ENCODE data around the gene RABGGTA.
"Not testable (repeated sequence)": the region's sequence is repeated elsewhere in the genome, so short reads cannot be mapped to it uniquely, and the experiment has no call there.

Gene RABGGTA

GRCh38 chr14:24260026-24260779, 11.2 kb downstream of the RABGGTA start:
- no peak for DNase-seq

DNA sequence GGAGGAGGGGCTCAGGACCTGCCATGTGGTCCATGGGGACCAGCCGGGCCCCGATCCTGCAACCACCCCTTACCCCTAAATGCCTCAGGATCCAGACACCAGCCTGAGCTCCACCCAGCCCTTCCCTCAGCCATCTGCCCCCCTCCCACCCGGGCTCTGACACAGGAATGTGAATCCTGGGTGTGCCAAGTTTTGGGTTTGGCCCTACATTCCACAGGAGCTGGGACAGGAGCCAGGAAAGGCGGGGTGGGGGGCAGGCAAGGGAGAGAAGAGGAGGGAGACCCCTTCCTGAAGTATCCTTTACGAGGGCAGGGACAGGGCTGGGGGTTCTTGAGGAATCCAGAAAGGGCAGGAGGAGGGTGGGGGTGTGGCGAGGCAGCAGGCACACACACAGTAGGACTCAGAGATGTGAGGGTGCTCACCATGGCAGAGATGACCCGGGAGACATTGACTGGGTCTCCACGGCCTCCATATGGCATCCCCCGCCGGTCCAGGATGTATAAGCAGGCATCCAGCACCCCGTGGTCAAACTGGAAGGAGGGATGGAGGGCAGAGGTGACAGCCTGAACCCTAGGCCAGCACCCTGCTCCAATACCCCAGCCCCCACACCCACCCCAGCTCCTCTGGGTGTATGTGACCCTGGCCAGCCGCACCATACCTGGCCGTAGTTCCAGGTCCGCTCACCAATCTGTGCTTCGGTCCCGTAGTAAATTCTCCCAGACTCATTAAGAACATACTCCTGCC, 11.9 kb downstream of the RABGGTA start:
- peak; percentile 76 for DNase-seq

GRCh38 chr14:24258548-24259265, 12.7 kb downstream of the RABGGTA start:
- no peak for DNase-seq

GRCh38 chr14:24258119-24258518, 13.3 kb downstream of the RABGGTA start:
- no peak for DNase-seq

DNA sequence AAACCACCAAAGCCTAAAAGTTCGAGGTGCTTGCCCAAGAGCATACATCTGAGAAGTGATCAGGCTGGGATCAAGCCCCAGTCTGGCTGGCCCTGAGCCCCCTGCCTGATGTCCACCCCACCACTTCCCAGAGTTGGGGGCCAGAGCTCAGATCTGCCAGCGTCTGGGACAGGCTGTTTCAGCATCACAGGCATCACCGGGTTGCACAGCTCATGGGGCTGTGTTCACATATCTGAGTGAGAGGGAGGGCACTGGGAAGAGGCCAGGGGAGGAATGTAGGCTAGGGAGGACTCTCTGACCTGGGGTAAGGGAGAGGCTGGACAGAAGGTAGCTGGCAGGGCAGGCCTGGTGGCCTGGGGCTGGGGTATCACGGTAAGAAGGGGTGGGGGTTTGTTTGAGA, 14.4 kb downstream of the RABGGTA start:
- no peak for DNase-seq

GRCh38 chr14:24255931-24256711, 15.3 kb downstream of the RABGGTA start:
- no peak for DNase-seq

DNA sequence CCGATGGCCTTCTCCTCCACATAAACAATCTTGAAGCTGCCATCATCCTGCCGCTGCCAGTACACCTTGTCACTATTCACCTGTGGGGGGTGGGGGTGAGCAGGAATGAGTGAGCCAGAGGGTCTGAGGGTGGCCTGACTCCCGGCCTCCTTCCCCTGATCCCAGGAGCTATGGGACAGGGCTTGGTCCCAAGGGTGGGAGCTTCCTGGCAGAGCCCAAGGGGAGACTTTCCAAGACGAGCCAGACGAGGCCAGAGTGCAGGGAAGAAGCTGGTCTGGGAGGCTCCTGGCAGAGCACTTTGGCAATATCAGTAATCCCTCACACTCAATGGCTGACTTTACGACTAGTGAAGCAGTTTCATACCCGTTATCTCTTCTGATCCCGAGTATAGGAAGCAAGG, 16.0 kb downstream of the RABGGTA start:
- no peak for DNase-seq

DNA sequence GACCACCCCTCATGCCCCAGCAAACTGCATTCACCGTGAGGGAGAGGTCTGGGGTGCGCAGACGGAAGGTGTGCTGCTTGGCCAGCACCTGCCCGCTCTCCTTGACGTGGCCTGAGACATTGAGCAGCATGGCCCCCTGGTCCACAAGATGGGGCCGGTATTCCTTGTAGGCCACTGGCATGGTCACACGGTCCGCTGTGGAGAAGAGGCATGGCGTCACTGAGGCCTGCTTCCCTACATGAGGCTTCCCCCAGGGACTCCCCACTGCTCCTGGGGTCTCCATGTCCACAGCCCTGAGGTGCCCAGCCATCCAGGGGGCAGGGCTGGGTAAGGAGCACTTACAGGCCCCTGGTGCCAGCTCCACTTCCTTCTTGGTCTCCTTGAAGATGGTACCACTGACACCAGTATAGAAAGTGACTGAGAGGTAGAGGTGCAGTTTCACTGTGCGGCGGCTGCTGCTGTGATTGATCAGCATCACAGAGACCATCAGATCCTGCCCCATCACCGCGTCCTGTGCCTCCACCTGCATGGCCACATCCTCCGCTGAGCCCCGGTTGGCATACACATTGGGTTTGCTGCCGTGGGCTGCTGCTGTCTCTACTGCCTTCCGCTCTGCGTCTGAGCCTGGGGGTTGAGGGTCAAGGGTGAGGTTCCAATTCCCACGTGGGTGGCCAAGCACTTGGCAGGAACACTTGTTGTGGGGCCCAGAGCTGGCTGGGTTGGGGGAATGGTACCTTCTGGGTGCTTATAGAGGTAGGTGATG, 16.6 kb downstream of the RABGGTA start:
- no peak for DNase-seq

GRCh38 chr14:24253936-24254335, 17.5 kb downstream of the RABGGTA start:
- DNase-seq, result no peak

DNA sequence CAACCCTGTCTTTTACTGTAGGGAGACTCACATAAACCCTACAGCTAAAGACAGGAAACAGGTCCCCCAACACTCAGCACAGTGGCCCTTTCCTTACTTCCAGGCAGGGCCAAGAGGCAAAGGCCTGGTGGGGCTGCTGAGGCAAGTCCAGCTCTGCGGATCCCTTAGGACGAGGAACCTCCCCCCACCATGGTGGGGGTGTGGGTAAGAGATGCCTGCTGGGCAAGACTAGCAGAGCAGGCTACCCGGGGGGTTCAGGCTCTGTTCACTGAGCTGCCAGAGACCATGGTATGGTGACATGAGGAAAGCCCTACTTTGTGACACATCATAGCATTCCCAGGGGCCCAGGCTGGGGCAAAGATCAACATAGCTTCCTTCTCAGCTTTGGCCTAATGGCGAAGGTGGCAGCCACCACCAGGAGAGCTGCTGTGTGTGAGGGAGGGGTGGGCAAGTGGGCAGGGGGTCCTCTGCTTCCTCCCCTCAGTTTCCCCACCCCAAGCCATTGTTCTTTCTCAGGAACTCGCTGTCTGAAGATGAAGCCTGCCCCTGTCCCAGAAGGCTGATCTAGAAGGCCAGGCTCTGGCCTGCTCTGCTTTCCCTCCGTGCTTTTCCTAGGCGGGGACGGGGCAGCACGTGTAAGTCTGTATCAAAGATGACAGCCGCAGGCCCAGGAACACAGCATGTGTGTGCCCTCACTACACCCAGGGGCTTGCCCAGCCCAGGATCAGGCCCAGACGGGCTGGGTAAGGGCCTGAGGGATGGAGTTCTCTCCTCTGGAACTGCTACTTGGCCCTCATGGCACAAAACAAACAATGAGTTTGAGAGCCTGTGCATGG, 18.9 kb downstream of the RABGGTA start:
- no peak for DNase-seq

- DNase-seq, result peak; percentile 12
Observed at GRCh38 chr14:24251880-24252288, 19.5 kb downstream of the RABGGTA start.

DNA sequence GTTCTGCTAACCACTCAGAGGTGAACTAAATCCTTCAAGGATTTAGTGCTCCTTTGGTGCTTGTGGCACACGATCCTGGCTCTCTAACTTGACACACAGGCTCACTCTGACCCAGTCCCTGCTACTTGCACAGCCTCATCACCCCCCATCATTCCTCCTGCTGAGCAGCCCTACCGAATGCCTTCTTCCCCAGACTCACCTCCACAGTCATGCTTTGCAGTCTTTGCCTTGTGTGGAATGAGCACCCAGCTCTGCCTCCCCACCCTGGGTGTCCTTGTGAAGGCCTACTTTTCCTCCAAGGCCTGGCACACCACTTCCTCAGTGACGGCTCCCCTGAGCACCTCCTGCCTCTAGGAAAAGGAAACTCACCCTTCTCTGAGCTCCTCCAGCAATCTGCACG, 21.0 kb downstream of the RABGGTA start:
- DNase-seq, result no peak

DNA sequence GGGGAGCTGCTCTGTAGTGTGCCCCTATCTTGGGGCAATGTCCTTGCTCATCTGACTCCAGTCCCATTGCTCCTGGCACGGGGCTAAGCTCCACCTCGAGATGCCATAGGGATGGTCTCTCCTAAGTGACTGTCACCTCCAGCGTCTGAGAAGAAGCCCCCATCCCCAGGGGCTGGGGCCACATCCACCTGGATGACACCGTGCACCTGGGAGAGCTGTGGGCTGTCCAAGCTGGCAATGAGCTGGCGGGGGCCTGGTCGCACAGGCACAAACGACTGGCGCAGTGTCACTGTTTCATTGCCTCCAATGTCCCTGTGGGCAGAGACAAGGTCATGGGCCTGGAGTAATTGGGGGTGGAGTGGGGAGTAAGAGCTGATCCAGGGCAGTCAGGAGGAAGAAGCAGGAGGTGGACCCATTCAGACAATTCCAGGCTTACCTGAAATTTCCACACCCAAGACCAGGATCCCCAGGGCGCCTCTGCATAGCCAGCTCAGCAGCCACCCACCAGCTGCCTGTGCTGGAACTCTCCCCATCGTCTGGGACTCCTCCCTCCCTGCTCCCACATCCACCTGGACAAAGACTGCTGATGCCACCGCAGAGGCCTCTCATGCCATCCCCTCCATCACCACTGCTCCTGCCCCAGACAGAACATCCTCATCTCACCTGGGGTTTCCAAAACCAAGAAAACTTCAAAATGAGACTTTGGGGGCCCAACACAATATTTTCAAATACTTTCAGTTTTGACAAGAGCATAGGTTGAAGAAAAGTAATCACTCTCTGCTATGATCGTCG, 22.0 kb downstream of the RABGGTA start:
- no peak for DNase-seq

GRCh38 chr14:24247422-24247821, 24.0 kb downstream of the RABGGTA start:
- no peak for DNase-seq

DNA sequence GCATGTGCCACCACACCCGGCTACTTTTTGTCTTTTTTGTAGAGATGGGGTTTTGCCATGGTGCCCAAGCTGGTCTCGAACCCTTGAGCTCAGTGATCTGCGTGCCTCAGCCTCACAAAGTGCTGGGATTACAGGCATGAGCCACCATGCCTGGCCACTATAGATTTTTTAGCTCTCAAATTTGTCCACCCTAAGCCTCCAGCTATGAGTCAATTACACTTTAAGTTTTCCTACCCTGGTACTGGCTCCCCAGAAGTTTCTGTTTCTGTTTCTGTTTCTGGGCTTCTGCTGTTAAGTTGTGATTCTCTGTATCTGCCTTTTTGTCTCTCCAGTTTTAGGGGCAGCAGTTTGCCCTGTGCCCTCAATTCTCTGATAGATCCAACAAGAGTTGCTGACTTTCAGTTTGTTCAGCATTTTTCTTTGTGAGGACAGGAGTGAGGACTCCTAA, 24.6 kb downstream of the RABGGTA start:
- DNase-seq, result no peak

- DNase-seq, result not testable (repeated sequence)
Observed at GRCh38 chr14:24245350-24245749, 26.0 kb downstream of the RABGGTA start.

GRCh38 chr14:24243336-24243836, 28.0 kb downstream of the RABGGTA start:
- no peak for DNase-seq

DNA sequence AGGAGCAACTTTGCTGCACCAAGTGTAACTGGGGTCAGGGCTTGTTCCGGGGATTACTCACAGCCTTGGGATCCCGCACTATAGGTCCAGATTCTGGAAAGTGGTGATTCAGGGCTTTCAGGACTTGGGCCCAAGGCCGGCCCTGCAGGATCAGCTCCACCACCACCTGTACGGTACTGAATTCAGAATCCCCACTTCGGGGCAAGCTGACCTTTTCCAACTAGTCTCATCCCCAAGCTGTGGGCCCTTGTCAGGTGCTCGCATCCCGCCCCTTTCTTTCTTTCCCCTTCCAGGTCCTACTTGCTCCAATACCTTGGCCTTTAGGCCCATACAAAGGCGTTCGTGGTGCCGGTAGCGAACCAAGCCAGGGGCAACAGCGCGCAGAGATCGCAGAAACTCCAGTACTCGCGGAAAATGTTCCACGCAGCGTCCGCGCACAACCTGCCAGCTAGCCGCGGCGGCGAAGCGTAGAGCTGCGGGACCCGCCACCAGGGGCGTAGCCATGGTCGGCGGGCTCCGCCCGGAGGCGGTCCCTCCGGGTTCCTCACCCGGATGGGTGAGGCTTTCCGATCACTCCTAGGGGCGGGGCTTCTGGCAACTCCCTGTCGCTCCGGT, 29.5 kb downstream of the RABGGTA start:
- DNase-seq, result peak; percentile 90

DNA sequence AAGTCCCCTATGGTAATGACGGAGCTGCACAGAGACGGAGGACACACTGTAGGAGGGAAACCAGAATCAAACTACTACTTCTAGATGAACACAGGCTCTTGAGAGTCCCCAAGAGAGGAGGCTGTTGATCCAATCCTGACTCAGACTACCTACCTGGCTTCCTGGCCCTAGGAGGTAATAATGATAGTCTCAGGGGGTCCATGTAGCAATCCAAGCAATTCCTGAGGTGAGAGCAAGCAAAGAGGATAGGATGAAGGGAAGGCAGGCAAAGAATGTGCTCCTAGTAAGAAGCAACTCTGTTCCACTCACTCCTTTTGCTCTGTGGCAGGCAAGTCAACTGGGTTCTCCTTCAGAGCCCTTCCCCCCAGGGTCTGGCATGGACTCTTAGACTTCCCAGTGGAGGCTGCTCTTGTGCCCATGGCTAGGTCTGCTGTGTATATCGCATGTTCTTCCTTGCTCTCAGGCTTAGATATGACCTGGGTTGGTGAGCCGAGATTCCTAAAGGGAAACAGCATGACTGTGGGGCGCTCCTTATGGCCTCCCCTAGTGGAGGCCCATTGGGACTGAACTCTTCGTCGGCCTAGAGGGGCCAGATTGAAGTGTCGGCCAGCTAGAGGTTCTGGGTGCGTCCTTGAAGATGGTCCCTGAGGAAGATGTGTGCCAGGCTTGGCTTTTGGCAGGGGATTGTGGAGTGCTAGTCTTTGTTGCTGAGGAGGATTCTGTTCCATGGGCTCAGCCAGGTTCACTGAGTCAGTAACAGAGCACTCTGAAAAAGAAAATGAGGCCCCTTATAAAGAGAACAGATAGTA, 31.1 kb downstream of the RABGGTA start:
- DNase-seq, result no peak
